HG03060 (cell line): ENCODE results near the gene TMEM253.

Experiments used
- ATAC-seq: cut with Tn5 transposase; IDR thresholded peaks from one replicate; pipeline ENCODE4 v1.9.1; 2021; ENCODE audit warnings: low read depth, moderate number of reproducible peaks; ENCODE audit not compliant: unreplicated experiment

The TMEM253 gene

GRCh38 chr14:21070610-21071224 lies 30.1 kb upstream of the TMEM253 start:
- no peak for ATAC-seq

GRCh38 chr14:21071225-21072030 lies 29.4 kb upstream of the TMEM253 start:
- ATAC-seq = no peak

- no peak for ATAC-seq
Measured at GRCh38 chr14:21072031-21072473, 28.8 kb upstream of the TMEM253 start.

GRCh38 chr14:21072781-21073339 lies 28.0 kb upstream of the TMEM253 start:
- ATAC-seq = no peak

- ATAC-seq = no peak
Measured at GRCh38 chr14:21073921-21074320, 26.9 kb upstream of the TMEM253 start.

- no peak for ATAC-seq
Measured at GRCh38 chr14:21074398-21075272, 26.2 kb upstream of the TMEM253 start.

- ATAC-seq = no peak
Measured at GRCh38 chr14:21075719-21076437, 25.0 kb upstream of the TMEM253 start.

- no peak for ATAC-seq
Measured at GRCh38 chr14:21077672-21078071, 23.2 kb upstream of the TMEM253 start.

- no peak for ATAC-seq
Measured at GRCh38 chr14:21078287-21078686, 22.6 kb upstream of the TMEM253 start.

GRCh38 chr14:21078726-21079125 lies 22.1 kb upstream of the TMEM253 start:
- ATAC-seq = no peak

- no peak for ATAC-seq
Measured at GRCh38 chr14:21081521-21082142, 19.2 kb upstream of the TMEM253 start.

GRCh38 chr14:21083565-21084325 lies 17.1 kb upstream of the TMEM253 start:
- ATAC-seq = no peak

GRCh38 chr14:21084396-21084795 lies 16.5 kb upstream of the TMEM253 start:
- no peak for ATAC-seq

- ATAC-seq = no peak
Measured at GRCh38 chr14:21084998-21085853, 15.6 kb upstream of the TMEM253 start.

GRCh38 chr14:21086908-21087293 lies 14.0 kb upstream of the TMEM253 start:
- no peak for ATAC-seq

GRCh38 chr14:21087294-21088091 lies 13.4 kb upstream of the TMEM253 start:
- no peak for ATAC-seq

GRCh38 chr14:21088687-21089086 lies 12.2 kb upstream of the TMEM253 start:
- ATAC-seq = no peak
